Ramos (cell line): ENCODE data around the gene ZNF438.

Experiments
- in situ Hi-C: fragments of 300-500 bp; cut with MboI; formaldehyde crosslinking; loops from one replicate; pipeline ENCODE4 v1.14.3; 2022; ENCODE audit warnings: low sequenced_read_pairs; ENCODE audit not compliant: unreplicated experiment

Gene ZNF438

DNA sequence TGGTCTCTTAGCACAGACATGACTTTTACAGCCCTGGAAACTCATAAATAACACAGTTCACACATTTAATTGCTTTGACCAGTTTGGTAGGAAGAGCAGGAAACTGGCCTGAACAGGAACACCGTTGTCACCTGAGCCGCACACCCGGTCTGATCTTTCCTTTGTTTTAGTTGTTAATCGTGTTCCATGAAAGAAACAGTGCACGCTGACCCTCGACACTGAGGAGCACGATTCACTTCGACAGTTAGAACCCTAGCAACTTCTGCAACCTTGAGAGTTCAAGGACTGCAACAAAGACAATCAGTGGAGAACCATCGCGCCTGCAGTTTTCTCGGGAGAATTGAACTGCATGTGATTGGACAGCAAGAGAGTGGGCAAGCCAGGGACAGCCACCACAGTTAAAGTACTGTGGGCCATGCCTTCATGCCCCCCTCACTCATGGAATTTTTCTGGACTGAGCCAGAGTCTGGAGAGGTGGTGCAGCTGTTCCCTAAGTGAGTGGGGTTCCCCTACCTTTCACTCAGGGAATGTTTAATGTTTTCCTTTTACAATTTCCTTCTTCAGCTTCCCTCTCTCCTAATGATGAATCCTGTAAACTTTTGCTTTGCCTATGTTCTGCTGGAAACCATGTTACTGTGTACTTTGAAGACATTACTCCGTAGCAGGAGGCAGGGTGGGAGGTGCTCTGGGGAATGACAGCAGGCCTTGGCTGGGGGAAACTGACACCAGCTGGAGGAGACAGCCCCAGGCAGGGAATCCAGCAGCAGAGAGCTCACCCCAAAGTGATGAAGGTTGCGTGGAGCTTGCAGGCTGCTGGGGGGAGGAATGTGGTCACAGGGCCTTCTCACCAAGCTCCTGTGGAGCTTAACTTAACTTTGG lies 198.7 kb downstream of the ZNF438 start:
- in situ Hi-C loops: no loop called here

DNA sequence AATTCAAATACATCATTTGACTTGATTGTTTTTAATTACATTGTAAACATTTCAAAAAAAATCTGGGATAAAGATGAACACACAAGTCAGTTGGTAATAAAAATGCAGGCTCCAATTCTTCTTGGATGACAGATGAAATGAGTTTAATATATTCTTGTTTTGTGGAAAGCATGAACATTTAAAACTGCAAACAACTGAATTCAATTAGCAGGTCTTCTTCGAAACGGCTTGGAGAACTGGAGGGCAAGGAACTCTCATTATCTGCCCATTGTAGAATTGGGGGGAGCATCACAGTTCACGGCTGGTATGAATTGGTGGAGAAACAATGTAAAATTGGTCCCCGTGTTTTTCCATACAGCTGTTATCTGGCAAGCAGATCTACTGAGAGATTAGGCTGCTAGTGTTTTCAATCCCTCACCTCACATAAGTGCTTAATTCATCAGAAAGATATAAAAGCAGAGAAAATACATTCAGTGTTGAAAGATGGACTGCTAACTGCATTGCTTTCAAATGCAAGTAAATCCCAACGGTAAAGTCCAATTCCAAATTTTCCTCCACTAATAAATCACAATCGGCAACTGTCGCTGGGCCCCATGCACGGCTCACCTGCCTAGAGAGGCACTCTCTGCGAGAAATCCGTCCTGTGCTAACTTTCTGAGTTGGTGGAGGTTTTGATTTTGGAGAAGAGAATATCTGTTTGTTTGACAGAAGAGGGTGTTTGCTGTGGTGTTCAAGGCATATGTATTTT lies 199.5 kb downstream of the ZNF438 start:
- in situ Hi-C loops: no loop called here

DNA sequence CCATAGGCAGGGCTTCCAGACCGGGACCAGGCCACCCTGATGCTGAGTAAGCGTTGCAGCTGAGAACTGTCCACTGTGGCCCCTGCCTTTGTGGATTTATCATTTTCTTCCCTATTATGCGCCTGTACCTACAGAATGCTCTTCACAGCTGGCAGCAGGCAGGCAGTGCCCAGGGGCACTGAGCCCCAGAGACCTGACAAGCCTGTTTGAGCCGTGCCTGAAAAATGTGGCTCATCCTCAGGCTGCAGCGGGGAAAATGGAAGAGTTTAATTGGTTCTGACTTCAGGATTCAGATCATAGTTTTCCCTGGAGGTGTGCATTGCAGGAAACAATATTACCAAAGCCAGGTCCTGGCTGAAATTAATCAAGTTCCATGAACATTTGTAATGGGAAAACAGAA lies 200.2 kb downstream of the ZNF438 start:
- in situ Hi-C loops: no loop called here

DNA sequence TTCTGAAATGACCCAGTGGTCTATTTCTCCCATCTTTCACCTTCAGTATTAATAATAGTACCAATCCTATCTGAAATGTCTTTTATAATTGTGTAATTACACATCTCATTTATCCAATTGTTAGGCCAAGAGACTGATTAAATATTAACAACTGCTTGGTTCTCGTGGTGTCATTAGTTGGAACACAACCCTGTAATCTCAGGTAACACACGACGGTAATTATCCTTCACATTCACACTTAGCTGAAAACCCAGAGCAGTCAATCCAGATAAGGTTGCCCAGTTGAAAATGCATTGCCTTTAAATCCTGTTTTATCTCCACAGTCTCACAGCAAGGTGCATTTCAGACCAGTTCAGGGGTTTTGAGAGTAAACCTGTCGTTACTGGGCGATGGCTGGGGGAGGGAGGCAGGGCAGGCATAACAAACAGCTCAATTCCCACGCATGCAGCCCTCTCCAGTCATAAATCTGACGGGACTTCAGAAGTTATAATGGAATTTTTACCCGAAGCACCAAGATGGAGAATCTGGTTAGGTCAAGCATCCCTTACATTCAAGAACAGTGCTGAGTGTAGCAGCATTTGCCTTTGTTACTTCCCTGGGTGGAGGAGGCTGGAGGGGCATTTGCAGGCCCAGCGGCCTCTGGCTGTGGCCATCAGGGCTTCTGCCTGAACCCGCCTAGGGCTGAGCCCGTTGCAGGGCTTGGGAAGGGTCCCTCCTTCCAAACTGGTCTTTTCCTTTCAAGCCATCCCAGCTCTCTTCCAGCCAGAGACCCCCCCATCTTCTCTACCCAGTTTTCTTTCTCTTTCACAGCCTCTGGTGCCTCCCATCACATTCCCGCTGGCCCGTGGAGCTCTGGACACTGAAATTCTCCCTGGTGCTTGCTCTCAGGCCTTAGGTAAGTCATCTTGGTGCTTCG lies 201.1 kb downstream of the ZNF438 start:
- in situ Hi-C loops: no loop called here

DNA sequence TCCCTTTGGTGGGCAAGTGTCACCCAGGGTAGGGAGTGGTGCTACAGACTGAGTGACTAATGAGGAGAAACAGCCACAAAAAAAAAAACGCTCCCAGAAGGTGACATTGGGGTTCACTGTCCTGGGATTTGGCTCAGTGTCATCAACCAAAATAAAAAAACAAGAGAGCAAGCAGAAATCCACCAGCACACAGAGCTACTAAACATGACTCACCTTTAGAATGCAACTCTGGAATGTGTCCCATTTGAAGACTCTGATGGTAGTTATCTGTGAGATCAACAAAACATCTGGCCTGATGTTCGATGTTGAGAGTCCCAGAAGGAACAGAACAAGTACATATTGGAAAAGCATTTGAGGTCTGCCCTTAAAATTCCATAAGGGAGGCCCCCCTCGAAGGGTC lies 201.8 kb downstream of the ZNF438 start:
- in situ Hi-C loops: no loop called here

DNA sequence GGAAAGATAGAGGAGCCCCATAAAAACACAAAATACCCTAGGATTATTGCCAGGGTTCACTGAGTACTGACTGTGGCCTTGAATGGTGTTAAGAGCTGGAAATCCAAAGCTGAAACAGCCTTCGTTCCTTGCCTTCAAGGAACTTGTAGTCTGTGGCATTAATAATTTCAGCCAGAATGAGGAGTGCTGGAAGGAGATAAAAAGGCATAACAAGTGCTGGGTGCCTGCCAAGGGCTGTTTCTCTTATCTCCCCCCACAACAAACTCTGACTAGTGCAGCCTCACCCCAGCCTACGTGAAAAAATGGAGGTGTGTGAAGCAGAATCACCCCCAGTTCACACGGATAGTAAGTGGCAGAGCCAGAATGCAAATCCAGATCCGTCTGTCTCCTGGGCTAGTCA lies 203.0 kb downstream of the ZNF438 start:
- in situ Hi-C loops: no loop called here

DNA sequence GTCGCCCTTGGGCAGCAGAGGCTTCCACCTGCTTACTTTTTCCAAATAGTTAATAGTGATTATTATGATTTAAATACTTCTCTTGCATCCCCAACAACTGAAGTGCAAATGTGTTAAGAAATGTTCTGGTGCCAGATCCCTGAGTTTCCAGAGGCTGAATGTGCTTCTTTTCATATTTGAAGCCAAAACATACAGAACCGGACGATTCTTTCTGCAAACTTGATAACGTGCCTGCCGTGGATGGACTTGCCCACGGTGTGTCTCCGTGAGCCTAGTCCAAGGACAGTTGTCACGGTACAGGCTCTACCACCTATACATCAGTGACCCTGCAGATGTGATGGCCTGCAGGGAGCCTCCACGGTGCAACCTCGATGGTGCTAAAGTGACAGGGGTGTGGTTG lies 203.5 kb downstream of the ZNF438 start:
- in situ Hi-C loops: no loop called here

DNA sequence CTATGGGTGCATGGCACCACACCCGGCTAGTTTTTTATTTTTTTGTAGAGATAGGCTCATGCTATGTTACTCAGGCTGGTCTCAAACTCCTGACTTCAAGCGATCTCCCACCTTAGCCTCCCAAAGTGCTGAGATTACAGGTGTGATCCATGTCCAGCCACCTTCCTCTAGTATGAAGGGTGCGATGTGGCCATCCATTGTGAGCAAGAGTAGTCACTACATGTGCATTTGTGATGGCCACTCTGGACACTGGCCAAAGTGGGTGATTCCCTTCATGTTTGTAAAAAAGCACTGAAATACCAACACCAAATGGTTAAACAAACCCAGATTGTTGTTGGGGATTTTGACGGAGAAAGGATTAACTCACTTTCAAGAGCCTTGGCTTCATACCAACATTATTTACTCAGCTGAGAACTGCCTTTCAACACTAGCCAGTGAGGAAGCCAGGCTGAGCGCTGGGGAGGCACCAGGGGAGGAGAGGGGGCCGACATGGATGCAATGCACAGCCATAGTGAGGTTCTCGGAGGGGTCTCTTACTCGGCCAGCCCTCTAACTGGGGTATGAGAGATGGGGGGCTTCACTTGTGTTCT lies 204.0 kb downstream of the ZNF438 start:
- in situ Hi-C loops: no loop called here

DNA sequence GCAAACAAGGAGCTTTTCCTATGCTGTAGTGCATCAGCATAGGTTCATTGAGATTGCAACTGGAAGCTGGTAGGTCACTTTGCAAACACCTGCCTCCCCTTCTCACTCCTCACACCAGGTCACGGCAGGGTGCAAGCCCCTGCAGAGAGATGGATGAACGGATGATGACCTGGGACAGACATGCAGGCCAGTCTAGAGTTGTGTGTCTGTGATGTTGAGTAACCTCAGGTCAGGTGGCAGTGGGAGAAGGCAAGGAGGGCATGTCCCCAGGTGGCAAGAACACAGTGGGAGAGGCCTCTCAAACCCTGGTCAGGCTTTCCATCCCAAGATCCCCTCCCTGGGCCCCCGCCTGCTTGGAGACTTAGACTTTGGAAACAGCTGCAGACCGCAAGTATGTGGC lies 205.0 kb downstream of the ZNF438 start:
- in situ Hi-C loops: no loop called here

DNA sequence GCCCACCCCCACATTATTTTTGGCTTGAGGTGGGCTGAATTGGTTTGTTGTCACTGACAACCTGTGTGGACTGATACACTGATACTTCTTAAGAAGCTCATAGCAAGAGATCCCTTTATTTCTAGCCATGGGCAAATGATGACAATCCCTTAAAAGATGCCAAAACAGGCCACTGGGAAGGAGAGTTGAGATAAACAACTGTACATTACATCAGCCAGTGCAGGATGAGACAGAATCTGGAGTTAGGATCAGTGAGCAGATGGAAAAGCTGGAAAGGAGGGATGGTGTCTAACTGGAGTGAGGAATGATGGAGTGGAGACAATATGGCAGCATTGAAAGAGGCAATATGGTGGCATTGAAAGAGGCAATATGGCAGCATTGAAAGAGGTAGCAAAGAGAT lies 206.2 kb downstream of the ZNF438 start:
- in situ Hi-C loops: no loop called here

DNA sequence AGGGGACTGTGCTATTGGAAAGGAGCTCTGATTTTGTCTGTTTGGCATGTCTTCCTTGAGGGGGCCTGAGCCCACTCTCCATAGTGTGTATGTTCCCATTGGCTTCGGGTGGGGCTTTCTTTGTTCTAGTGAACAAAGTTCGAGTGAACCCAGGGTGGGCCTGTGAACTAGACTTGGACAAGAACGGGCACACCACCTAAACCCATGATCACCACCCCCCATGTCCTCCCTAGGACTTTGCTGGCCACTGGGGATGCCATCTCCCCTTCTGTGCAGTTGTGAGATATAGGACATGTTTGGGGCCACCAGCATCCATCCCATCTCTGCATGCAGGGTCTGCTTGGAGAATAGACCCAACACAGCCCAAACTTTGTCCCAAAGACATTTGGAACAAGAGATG lies 206.6 kb downstream of the ZNF438 start:
- in situ Hi-C loops: no loop called here

DNA sequence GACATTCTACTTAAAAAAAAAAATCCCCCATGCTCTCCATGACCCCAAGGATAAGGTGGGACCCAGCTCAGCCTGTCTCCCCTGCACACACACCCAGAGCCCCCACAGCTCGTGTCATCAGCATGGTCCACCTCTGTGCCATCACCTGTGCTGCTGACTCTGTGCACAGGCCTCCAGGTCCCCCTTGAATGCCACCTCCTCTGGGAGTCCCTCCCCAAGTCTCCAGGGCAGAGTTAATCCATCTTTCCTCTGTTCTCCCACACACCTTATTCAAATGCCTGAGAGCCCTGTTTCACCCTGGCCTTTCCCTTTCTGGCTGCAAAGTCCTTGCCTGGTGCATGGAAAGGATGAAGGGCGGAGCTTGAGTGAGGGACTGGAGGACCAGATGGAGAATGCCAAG lies 208.0 kb downstream of the ZNF438 start:
- in situ Hi-C loops: no loop called here

DNA sequence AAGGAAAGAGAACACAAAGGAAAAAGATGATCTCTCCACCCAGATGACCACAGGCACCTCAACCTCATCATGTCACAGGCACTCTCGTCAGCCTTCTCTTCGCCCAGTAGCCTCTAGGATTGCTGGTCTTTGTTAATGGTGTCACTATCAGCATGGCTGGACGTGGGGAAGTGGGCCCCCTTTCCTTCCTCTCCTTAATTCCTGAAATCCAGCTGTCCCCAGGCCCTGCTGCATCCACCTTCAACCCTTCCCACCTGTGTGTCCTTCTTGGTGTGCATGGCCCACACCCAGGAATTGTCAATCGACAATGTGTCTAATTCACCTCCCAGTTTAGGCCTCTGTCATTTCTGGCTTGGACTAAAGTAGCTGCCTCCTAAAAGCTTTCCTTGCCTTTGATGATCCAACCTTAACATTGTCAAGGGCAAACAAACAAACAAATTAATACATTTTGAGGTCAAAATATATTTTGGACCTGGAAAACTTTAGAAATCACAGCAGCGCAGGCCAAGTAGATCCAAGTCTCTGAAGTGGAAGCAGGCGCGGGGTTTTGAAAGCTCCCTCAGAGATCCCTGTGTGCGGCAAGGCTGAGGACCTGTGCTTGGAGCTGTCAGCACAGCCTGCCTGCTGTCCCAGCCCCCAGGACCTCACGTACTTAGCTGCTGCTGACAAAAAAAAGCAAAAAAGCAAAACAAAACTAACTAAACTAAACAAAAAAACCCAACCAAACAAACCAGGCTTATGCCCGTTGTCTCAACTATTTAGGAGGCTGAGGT lies 208.8 kb downstream of the ZNF438 start:
- in situ Hi-C loops: no loop called here

DNA sequence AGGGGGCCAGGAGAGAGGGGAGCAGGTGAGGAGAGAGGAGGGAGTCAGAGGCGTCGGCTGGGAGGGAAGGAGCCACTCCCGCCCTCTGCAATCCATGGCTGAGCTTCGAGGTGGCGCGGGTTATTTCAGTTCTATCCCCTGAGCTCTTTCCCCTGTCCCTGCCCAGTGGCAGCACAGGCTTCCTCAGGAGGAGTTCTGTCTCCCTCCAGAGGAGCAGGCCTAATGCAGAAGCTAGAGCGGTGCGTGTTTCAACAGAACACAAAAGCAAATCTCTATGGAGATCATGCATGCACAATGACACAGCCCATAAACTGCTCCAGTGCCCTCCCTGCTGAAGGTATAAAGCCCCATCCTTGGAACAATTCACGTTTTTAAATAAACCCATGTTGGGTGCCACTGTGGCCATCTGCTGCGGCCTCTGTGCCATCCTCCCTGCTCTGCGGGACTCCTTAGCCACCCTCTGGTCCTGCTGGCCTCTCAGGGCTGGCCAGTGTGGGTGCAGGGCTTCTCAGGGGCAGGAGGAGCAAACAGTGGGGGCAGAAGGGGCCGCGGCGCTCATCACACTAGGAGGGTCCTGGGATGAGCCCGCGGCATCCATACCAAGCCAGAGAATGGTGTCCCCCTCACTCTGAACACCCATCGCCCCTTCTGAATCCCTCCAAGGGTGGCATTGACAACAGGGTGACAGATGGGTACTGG lies 209.5 kb downstream of the ZNF438 start:
- in situ Hi-C loops: no loop called here

DNA sequence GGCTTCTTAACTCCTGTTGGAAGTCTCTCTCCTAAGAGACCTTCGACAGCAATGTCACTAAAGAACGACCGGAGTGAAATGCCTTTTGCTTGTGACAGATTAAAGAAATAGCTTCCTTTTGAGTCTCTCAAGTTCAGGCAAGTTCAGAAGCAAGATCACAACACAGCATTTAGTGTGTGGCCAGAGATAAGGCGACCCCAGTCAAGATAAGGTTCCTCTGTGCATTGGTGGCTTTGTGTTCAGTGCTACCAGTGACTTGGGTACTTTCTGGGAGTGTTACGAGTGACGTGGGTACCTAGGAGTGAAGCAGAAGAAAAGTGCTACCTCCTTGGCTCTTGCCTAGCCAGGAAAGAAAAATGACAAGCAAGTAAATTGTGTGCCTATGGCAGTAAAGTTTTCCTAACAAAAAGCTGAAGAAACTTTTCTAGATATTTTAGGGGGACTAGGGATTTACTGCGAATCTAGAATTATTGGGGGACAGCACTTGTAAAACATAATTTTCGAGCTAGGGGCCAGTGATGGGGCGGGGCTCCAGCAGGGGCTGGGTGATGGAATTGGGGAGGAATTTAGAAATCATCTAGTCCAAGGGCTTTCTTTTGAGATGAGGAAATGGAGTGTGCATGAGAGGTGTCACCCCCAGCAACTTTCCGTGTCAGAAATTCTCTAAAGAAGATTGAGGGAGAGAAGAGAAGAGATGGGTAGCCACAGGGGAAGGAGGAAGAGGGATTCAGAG lies 210.2 kb downstream of the ZNF438 start:
- in situ Hi-C loops: no loop called here

DNA sequence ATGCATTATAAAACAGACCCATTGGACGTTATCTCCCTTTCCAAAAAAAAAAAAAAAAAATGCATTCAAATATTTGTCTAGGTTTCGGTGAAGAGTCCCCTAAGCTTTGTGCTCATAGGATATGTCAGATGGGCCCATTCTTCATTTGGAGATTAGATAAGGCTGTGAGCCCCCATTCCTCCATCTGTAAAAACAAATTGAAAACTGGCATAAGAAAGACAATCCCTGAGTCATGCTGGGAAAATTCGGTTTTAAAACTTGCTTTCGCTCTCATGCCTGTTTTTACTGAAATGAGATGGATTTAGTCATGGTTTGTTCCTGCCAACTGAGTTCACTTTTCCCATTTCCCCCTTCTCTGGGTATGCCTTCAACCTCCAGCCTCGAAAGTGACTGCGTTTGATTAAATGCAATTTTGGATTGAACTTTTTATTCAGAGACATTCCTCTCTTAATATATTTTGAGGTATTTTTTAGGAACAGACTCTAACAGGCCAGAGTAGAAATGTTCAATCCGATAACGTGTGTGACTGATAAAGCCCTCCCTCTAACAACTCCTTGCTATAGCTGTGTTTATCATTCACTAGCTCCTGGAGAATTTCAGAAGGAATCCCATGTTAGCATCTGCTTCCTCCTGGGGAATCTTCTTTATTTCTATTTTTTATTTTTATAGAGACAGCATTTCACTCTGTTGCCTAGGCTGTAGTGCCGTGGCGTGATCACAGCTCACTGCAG lies 211.2 kb downstream of the ZNF438 start:
- in situ Hi-C loops: no loop called here

DNA sequence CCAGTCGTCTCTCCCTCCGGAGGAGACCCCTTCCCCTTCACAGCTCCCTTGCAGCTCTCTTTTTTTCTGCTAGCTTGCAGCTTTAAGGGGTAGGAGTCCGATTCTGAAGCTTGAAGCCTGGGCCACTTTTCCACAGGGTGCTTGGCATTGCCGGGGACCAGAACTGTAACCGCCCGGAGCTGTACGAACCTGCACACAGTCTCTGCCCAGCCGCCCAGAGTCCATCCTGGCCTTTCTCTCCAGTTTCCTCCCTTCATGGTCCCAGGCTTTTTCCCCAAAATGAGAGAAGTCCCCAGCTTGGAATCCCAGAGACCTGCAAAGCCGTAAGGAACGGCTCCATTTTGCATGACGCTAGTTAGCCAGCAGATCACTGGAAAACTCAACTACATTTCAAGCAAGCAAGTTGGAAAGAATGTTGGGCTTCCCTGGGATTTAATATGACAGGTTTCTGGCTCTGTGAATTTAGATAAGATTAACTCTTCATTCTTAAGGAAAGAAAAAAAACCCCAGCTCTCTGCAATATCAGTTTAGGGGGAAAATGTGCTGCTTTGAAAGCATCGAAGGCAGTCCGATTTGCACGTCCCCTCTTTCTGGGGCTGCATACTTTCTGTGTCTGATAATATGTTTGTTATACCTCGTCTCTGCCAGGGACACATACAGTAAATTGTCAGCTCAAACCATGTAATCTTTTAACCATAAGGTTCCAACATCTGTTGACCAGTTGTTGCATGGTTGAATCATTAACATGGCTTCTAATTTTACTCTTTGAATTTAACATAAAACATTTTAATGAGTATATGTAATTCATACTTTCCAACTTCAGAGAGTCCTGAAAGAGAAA lies 212.1 kb downstream of the ZNF438 start:
- in situ Hi-C loops: no loop called here
